HG03025 (cell line): Measurements from ENCODE around the gene MTA2.

ENCODE experiments used
- ATAC-seq: cut with Tn5 transposase; IDR thresholded peaks from one replicate; pipeline ENCODE4 v1.9.1; 2021; ENCODE audit warnings: mild to moderate bottlenecking, moderate library complexity; ENCODE audit not compliant: unreplicated experiment, low FRiP score

The MTA2 gene

GRCh38 chr11:62548545-62549335 is 52.9 kb downstream of the MTA2 start:
- ATAC-seq: no peak

GRCh38 chr11:62547691-62548281 is 53.9 kb downstream of the MTA2 start:
- no peak for ATAC-seq

- ATAC-seq: no peak
Observed at GRCh38 chr11:62546929-62547625, 54.6 kb downstream of the MTA2 start.

GRCh38 chr11:62546244-62546928 is 55.3 kb downstream of the MTA2 start, which contains the start of gene AHNAK:
TSS of gene AHNAK (minus strand) at chr11:62546806. CDS start at chr11:62536098, 10,708 bp downstream.
- peak; percentile 33 for ATAC-seq

GRCh38 chr11:62545437-62546243 is 56.0 kb downstream of the MTA2 start:
- ATAC-seq: no peak

- ATAC-seq: no peak
Observed at GRCh38 chr11:62544581-62545436, 56.9 kb downstream of the MTA2 start.

GRCh38 chr11:62543680-62544444 is 57.8 kb downstream of the MTA2 start:
- ATAC-seq: no peak
